ENCODE data around the gene MACROD2. TPM values are rescaled to one million over a fixed set of nuclear protein-coding genes. Genes with fewer than 3 reads are reported as not detected.

Gene MACROD2
- polyA plus RNA-seq, 2 of the 4 experiments (the other 2 are of a cell fraction) = 0.96 to 1.3 TPM

DNA sequence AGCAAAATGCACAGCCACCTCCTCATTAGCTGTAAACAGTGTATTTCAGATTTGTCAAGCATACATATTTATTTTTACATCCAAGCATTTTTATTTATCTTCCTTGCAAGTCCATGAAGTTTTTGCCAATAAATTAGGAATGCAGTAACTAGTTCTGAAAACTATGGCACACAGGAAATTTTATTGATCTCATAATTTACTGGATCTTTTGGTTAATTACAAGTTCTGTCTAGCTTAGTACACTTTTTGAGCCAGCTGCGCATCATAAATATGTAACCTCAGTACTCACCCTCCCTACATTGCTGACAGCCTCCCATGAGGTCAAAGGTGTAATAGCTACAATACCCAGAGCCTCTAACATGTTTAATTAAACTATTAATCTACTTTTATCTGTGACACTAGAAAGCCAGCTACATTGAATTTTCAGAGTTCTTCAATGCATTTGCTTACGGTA lies 1679.8 kb downstream of the MACROD2 start:
- H3K27ac ChIP-seq = no peak overlapping the region
- 90% methylated on average over 2 of the region's 2 CpGs for WGBS (ENCODE audit: missing lambda C conversion rate)
- POLR2A ChIA-PET = no interaction called here
- CTCF ChIA-PET = no interaction called here
- ATAC-seq (no peak), DNase-seq (ENCODE audit: low read depth in 1 of 2, low spot score in 1 of 2) (no peak), FAIRE-seq (peak; percentile 54)
- no peaks in the 10 kb centered on the region for H3K9me3 ChIP-seq
- TF ChIP-seq, protein P1, sequence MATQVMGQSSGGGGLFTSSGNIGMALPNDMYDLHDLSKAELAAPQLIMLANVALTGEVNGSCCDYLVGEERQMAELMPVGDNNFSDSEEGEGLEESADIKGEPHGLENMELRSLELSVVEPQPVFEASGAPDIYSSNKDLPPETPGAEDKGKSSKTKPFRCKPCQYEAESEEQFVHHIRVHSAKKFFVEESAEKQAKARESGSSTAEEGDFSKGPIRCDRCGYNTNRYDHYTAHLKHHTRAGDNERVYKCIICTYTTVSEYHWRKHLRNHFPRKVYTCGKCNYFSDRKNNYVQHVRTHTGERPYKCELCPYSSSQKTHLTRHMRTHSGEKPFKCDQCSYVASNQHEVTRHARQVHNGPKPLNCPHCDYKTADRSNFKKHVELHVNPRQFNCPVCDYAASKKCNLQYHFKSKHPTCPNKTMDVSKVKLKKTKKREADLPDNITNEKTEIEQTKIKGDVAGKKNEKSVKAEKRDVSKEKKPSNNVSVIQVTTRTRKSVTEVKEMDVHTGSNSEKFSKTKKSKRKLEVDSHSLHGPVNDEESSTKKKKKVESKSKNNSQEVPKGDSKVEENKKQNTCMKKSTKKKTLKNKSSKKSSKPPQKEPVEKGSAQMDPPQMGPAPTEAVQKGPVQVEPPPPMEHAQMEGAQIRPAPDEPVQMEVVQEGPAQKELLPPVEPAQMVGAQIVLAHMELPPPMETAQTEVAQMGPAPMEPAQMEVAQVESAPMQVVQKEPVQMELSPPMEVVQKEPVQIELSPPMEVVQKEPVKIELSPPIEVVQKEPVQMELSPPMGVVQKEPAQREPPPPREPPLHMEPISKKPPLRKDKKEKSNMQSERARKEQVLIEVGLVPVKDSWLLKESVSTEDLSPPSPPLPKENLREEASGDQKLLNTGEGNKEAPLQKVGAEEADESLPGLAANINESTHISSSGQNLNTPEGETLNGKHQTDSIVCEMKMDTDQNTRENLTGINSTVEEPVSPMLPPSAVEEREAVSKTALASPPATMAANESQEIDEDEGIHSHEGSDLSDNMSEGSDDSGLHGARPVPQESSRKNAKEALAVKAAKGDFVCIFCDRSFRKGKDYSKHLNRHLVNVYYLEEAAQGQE (IDR thresholded peaks at IDR 0.05) = no peak
- no peak overlapping the region for H3K4me3 ChIP-seq
- no peak overlapping the region for H3K4me2 ChIP-seq
- no peaks in the 10 kb centered on the region for H3K4me1 ChIP-seq

DNA sequence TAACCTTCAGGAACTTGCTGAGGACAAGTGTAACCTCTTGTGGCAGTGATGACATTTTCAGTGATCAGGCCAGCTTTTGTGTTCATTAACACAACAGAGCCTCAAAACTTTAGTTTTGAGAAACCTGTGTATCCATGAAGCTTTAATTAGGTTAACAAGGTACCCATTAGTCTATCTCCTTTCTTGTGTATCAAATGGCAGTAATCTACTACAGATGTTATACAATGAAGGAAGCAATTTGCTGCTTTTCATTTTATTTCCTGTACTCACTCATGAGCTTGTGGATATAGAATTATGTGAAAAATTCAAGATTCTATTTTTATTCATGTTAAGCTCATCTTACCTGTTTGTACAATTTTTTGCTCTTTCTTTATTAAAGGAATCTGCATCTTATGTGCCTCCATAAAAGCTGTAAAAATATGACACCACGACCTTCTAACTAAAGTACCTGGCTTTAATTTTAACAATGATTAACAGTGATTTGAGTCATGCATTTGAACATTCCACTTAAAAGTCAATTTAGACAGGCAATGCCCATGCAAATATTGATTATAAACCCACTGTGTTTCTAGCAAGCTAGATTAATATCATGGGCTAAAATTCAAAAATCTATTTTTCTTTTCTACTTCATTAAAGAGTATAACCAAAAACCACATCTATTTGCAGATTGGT lies 1680.6 kb downstream of the MACROD2 start:
- DNase-seq (ENCODE audit: low read depth in 1 of 2, low spot score in 1 of 2) = no peak
- Histone ChIP-seq H3K4me1 (no peaks in the 10 kb centered on the region), H3K4me3 (no peak overlapping the region), H3K27ac (no peak overlapping the region), H3K9me3 (no peaks in the 10 kb centered on the region), H3K4me2 (no peak overlapping the region)
- no peak for TF ChIP-seq NR3C1 (IDR thresholded peaks at IDR 0.05)
- no peak for TF ChIP-seq POLR2AphosphoS2 (conservative IDR thresholded peaks at IDR 0.05; ENCODE audit: low read length)
- TF ChIP-seq NFE2L2 (conservative IDR thresholded peaks at IDR 0.05; ENCODE audit: low read length) = no peak
- TF ChIP-seq TP53 (CRISPR knock-in tag; IDR thresholded peaks at IDR 0.05) = no peak
- no peak for TF ChIP-seq EHF (CRISPR knock-in tag; IDR thresholded peaks at IDR 0.05)
- TF ChIP-seq, protein P2, sequence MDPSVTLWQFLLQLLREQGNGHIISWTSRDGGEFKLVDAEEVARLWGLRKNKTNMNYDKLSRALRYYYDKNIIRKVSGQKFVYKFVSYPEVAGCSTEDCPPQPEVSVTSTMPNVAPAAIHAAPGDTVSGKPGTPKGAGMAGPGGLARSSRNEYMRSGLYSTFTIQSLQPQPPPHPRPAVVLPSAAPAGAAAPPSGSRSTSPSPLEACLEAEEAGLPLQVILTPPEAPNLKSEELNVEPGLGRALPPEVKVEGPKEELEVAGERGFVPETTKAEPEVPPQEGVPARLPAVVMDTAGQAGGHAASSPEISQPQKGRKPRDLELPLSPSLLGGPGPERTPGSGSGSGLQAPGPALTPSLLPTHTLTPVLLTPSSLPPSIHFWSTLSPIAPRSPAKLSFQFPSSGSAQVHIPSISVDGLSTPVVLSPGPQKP (IDR thresholded peaks at IDR 0.05; ENCODE audit: low read depth, low read length) = no peak
- no peak for TF ChIP-seq TFCP2L1 (CRISPR knock-in tag; IDR thresholded peaks at IDR 0.05)
- TF ChIP-seq, protein P3, sequence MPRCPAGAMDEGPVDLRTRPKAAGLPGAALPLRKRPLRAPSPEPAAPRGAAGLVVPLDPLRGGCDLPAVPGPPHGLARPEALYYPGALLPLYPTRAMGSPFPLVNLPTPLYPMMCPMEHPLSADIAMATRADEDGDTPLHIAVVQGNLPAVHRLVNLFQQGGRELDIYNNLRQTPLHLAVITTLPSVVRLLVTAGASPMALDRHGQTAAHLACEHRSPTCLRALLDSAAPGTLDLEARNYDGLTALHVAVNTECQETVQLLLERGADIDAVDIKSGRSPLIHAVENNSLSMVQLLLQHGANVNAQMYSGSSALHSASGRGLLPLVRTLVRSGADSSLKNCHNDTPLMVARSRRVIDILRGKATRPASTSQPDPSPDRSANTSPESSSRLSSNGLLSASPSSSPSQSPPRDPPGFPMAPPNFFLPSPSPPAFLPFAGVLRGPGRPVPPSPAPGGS (IDR thresholded peaks at IDR 0.05) = no peak
- no peak for TF ChIP-seq MYC (IDR thresholded peaks at IDR 0.05; ENCODE audit: borderline replicate concordance, low read length)
- TF ChIP-seq, protein P4, sequence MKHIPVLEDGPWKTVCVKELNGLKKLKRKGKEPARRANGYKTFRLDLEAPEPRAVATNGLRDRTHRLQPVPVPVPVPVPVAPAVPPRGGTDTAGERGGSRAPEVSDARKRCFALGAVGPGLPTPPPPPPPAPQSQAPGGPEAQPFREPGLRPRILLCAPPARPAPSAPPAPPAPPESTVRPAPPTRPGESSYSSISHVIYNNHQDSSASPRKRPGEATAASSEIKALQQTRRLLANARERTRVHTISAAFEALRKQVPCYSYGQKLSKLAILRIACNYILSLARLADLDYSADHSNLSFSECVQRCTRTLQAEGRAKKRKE (CRISPR knock-in tag; IDR thresholded peaks at IDR 0.05; ENCODE audit: low read depth) = no peak
- TF ChIP-seq ZNF302 (CRISPR knock-in tag; IDR thresholded peaks at IDR 0.05) = no peak
- TF ChIP-seq HDAC2 (IDR thresholded peaks at IDR 0.05) = no peak
- no peak for TF ChIP-seq ZC3H11A (IDR thresholded peaks at IDR 0.05)
- TF ChIP-seq, protein P5, sequence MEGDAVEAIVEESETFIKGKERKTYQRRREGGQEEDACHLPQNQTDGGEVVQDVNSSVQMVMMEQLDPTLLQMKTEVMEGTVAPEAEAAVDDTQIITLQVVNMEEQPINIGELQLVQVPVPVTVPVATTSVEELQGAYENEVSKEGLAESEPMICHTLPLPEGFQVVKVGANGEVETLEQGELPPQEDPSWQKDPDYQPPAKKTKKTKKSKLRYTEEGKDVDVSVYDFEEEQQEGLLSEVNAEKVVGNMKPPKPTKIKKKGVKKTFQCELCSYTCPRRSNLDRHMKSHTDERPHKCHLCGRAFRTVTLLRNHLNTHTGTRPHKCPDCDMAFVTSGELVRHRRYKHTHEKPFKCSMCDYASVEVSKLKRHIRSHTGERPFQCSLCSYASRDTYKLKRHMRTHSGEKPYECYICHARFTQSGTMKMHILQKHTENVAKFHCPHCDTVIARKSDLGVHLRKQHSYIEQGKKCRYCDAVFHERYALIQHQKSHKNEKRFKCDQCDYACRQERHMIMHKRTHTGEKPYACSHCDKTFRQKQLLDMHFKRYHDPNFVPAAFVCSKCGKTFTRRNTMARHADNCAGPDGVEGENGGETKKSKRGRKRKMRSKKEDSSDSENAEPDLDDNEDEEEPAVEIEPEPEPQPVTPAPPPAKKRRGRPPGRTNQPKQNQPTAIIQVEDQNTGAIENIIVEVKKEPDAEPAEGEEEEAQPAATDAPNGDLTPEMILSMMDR (IDR thresholded peaks at IDR 0.05) = no peak
- ChIA-PET POLR2A (no interaction called here), CTCF (no interaction called here)
- 4% methylated on average over 1 of the region's 1 CpG for WGBS (ENCODE audit: missing lambda C conversion rate)
- peak; percentile 65 for FAIRE-seq
- ATAC-seq = no peak

All from A549 (cell line).